HCT116 (cell line): ENCODE results near the gene DNALI1. TPM values are rescaled to one million over a fixed set of nuclear protein-coding genes. Genes with fewer than 3 reads are reported as not detected.

Source experiments
- ATAC-seq: fragments of 200-7000 bp; cut with Tn5 transposase; 2 replicates; pipeline ENCODE4 v1.9.1; 2020; ENCODE audit warnings: mild to moderate bottlenecking, moderate library complexity
- BruUV-seq: library from RNA; stranded (reverse); fragments of 400-500 nt; replicated peaks from 2 replicates; lab custom pipeline; 2021; lab: Mats Ljungman, UMichigan
- CTCF ChIA-PET: fragments of 300-600 bp; sonication (Branson Sonifier 250); formaldehyde crosslinking; loops from one replicate; lab custom pipeline; 2021; ENCODE audit warnings: antibody characterized with exemption; lab: Charles Lee
- POLR2A ChIA-PET: fragments of 300-600, 350-600 bp; sonication (Branson Sonifier 250); formaldehyde crosslinking; loops from one replicate; lab custom pipeline; 2021; ENCODE audit warnings: antibody characterized with exemption; lab: Charles Lee
- RAD21 ChIA-PET, 2 experiments: fragments of 300-600 bp; sonication (Branson Sonifier 250); formaldehyde crosslinking; loops; one replicate each; lab custom pipeline; 2023; ENCODE audit warnings: low total read pairs in 2 of 2; ENCODE audit not compliant: uncharacterized antibody in 2 of 2, unreplicated experiment in 2 of 2, low non-redundant PET in 1 of 2; lab: Charles Lee
- DNase-seq: peaks from one replicate; pipeline ENCODE4 v3.0.0-alpha.2; 2010; ENCODE audit warnings: low read depth, low spot score
- H2AFZ ChIP-seq: fragments of 200-600 bp; shearing (Covaris generic), sonication (generic); 2 replicates; pipeline ENCODE4 v1.6.1; 2017; ENCODE audit warnings: low read depth, mixed run types, mixed read lengths, antibody characterized with exemption, low read length; ENCODE audit not compliant: poor library complexity, severe bottlenecking
- H3K27ac ChIP-seq: 2 replicates; pipeline ENCODE4 v1.5.1; 2012; ENCODE audit warnings: low read depth, low read length
- H3K27me3 ChIP-seq: fragments of 200-600 bp; sonication (generic); 2 replicates; pipeline ENCODE4 v1.6.1; 2016; ENCODE audit warnings: mixed run types, low read length, mixed read lengths; ENCODE audit not compliant: insufficient read depth
- H3K36me3 ChIP-seq, 2 experiments: fragments of 200-500 bp in 1 of 2; fragments of 200-600 bp in 1 of 2; sonication (Bioruptor generic) in 1 of 2; sonication (generic) in 1 of 2; 2 replicates each; pipeline versions ENCODE4 v1.5.1 to v1.6.1; 2014 to 2016; ENCODE audit warnings: low read length in 2 of 2, inconsistent platforms in 1 of 2, mixed read lengths in 1 of 2, mixed run types in 1 of 2; ENCODE audit not compliant: insufficient read depth in 2 of 2, control insufficient read depth in 1 of 2
- H3K4me1 ChIP-seq, 2 experiments: fragments of 200-600 bp in 1 of 2; sonication (generic) in 1 of 2; 2 replicates each; pipeline versions ENCODE4 v1.5.1 to v1.6.1; 2012 to 2017; ENCODE audit warnings: low read length in 2 of 2, inconsistent platforms in 1 of 2, mild to moderate bottlenecking in 1 of 2, mixed read lengths in 1 of 2, mixed run types in 1 of 2, moderate library complexity in 1 of 2; ENCODE audit not compliant: insufficient read depth in 2 of 2, control insufficient read depth in 1 of 2
- H3K4me2 ChIP-seq: fragments of 200-600 bp; sonication (generic); 2 replicates; pipeline ENCODE4 v1.6.1; 2017; ENCODE audit warnings: mixed run types, low read length, mixed read lengths
- H3K4me3 ChIP-seq, 2 experiments: fragments of 200-600 bp in 1 of 2; sonication (generic) in 1 of 2; replicated peaks in 1 of 2; 2 replicates each; pipeline ENCODE4 v1.5.1; 2011 to 2016; ENCODE audit warnings: low read length in 2 of 2, control low read depth in 1 of 2, low read depth in 1 of 2, mild to moderate bottlenecking in 1 of 2, mixed read lengths in 1 of 2, mixed run types in 1 of 2
- H3K79me2 ChIP-seq: fragments of 200-600 bp; sonication (generic); 2 replicates; pipeline ENCODE4 v1.6.1; 2017; ENCODE audit warnings: mild to moderate bottlenecking, mixed run types, low read length, moderate library complexity, mixed read lengths; ENCODE audit not compliant: insufficient read depth
- H3K9ac ChIP-seq: fragments of 200-600 bp; sonication (generic); 2 replicates; pipeline ENCODE4 v1.6.1; 2016; ENCODE audit warnings: low read length, mixed read lengths
- H3K9me2 ChIP-seq: fragments of 200-600 bp; sonication (generic), shearing (Covaris generic); 2 replicates; pipeline ENCODE4 v1.6.1; 2017; ENCODE audit warnings: mixed run types, mild to moderate bottlenecking, moderate library complexity; ENCODE audit not compliant: insufficient read depth
- H3K9me3 ChIP-seq, 2 experiments: fragments of 200-500 bp in 1 of 2; fragments of 200-600 bp in 1 of 2; sonication (Bioruptor generic) in 1 of 2; sonication (generic) in 1 of 2; 2 replicates each; pipeline ENCODE4 v1.6.1; 2014 to 2017; ENCODE audit warnings: low read length in 2 of 2, mixed read lengths in 2 of 2, inconsistent platforms in 1 of 2, low read depth in 1 of 2, mild to moderate bottlenecking in 1 of 2, mixed run types in 1 of 2, moderate library complexity in 1 of 2; ENCODE audit not compliant: control insufficient read depth in 1 of 2, insufficient read depth in 1 of 2
- H4K20me1 ChIP-seq: fragments of 200-600 bp; sonication (generic), shearing (Covaris generic); 2 replicates; pipeline ENCODE4 v1.6.1; 2017; ENCODE audit warnings: mixed run types, mild to moderate bottlenecking, moderate library complexity; ENCODE audit not compliant: insufficient read depth
- CEBPB ChIP-seq: IDR thresholded peaks from 2 replicates; pipeline ENCODE4 v1.6.1; 2012; ENCODE audit warnings: low read depth
- CTCF ChIP-seq, 3 experiments: fragments of 200-600 bp in 1 of 3; sonication (generic) in 1 of 3; IDR thresholded peaks in 2 of 3; conservative IDR thresholded peaks in 1 of 3; 2 replicates each; pipeline ENCODE4 v1.5.1; 2012 to 2017; ENCODE audit warnings: low read depth in 2 of 3, low read length in 2 of 3, antibody characterized with exemption in 1 of 3, borderline replicate concordance in 1 of 3, control low read depth in 1 of 3, mild to moderate bottlenecking in 1 of 3, mixed read lengths in 1 of 3, mixed run types in 1 of 3, moderate library complexity in 1 of 3; ENCODE audit not compliant: insufficient read depth in 1 of 3
- EGR1 ChIP-seq: IDR thresholded peaks from 2 replicates; pipeline ENCODE4 v1.6.1; 2012; ENCODE audit warnings: low read depth
- EZH2 ChIP-seq: fragments of 200-600 bp; sonication (generic); IDR thresholded peaks from 2 replicates; pipeline ENCODE4 v1.6.1; 2017; ENCODE audit warnings: antibody characterized with exemption, mixed run types
- FOSL1 ChIP-seq: IDR thresholded peaks from 2 replicates; pipeline ENCODE4 v1.6.1; 2012; ENCODE audit warnings: low read depth
- POLR2A ChIP-seq: IDR thresholded peaks from 2 replicates; pipeline ENCODE4 v1.7.0; 2011; ENCODE audit warnings: borderline replicate concordance; ENCODE audit not compliant: insufficient read depth, insufficient read length; ENCODE audit errors: extremely low read depth
- RAD21 ChIP-seq: IDR thresholded peaks from 2 replicates; pipeline ENCODE4 v1.6.1; 2012; ENCODE audit warnings: low read depth, mild to moderate bottlenecking
- SIN3A ChIP-seq: IDR thresholded peaks from 2 replicates; pipeline ENCODE4 v1.6.1; 2012; ENCODE audit warnings: low read depth
- SP1 ChIP-seq: IDR thresholded peaks from 2 replicates; pipeline ENCODE4 v1.6.1; 2012; ENCODE audit warnings: low read depth
- SRF ChIP-seq: IDR thresholded peaks from 2 replicates; pipeline ENCODE4 v1.6.1; 2012; ENCODE audit warnings: low read depth
- TCF7L2 ChIP-seq: IDR thresholded peaks from 2 replicates; pipeline ENCODE4 v1.7.0; 2011; ENCODE audit warnings: borderline replicate concordance, inconsistent platforms; ENCODE audit not compliant: insufficient read depth, insufficient read length; ENCODE audit errors: extremely low read depth
- YY1 ChIP-seq: IDR thresholded peaks from 2 replicates; pipeline ENCODE4 v1.6.1; 2011; ENCODE audit warnings: low read length, low read depth, moderate library complexity, mild to moderate bottlenecking; ENCODE audit not compliant: insufficient replicate concordance; ENCODE audit errors: extremely low read depth
- ZNF274 ChIP-seq: fragments of 200-500 bp; sonication (Bioruptor generic); IDR thresholded peaks from 2 replicates; pipeline ENCODE4 v1.6.1; 2014; ENCODE audit warnings: mild to moderate bottlenecking, low read depth, low read length, inconsistent platforms
- intact Hi-C: fragments of 100-400 bp; cut with micrococcal nuclease; formaldehyde crosslinking; loops from 2 replicates; pipeline ENCODE4 v1.10.0; 2022
- total RNA-seq: library from RNA; stranded (reverse); gene quantifications from one replicate; pipeline ENCODE4 v1.2.1, GENCODE V29; 2021; ENCODE audit not compliant: unreplicated experiment

The DNALI1 gene
- total RNA-seq, 1 experiment from 2014 or later: 0.64 TPM

- ATAC-seq (no peak), DNase-seq (no peak)
- ChIA-PET RAD21 (no interaction called here), CTCF (no interaction called here), POLR2A (no interaction called here)
- Histone ChIP-seq H3K4me3 (no peak overlapping the region), H3K27me3 (no peaks in the 10 kb centered on the region), H3K4me2 (no peak overlapping the region), H3K27ac (no peak overlapping the region), H3K9me2 (no peaks in the 10 kb centered on the region), H3K36me3 (peaks cover 49 to 64% of the 10 kb centered on the region in 2 experiments), H3K9ac (no peak overlapping the region), H3K4me1 (no peaks in the 10 kb centered on the region), H3K79me2 (no peaks in the 10 kb centered on the region), H3K9me3 (no peaks in the 10 kb centered on the region), H4K20me1 (no peaks in the 10 kb centered on the region), H2AFZ (no peak overlapping the region)
- TF ChIP-seq FOSL1: no peak
- no peak for TF ChIP-seq CEBPB
- no peak for TF ChIP-seq TCF7L2
- no peak for TF ChIP-seq RAD21
- no peak for TF ChIP-seq SRF
- no peak for TF ChIP-seq POLR2A
- no peak for TF ChIP-seq EGR1
- no peak for TF ChIP-seq CTCF (IDR thresholded peaks at IDR 0.05 in 2 of 3, conservative IDR thresholded peaks at IDR 0.05 in 1 of 3; ENCODE audit: borderline replicate concordance in 1 of 3, insufficient read depth in 1 of 3, low read depth in 2 of 3, low read length in 2 of 3)
- no peak for TF ChIP-seq SP1
- TF ChIP-seq EZH2: no peak
- TF ChIP-seq YY1: no peak
- TF ChIP-seq SIN3A: no peak
- TF ChIP-seq ZNF274: no peak
- intact Hi-C loops: loop anchor here (10.0 kb wide), 1 partner anchor 408 kb away; no protein-coding TSS in a partner anchor
- no TSS peak for BruUV-seq
Observed at GRCh38 chr1:37567023-37567422, 10.3 kb downstream of the DNALI1 start.
